ENCODE measurements around the gene TNRC6A. TPM values are rescaled to one million over a fixed set of nuclear protein-coding genes. Genes with fewer than 3 reads are reported as not detected.

Gene TNRC6A
- total and polyA plus RNA-seq, 2 of the 13 experiments (the other 11 are each of a cell fraction or from before 2014, with no cell fraction given), result 30.9 to 43.6 TPM

DNA sequence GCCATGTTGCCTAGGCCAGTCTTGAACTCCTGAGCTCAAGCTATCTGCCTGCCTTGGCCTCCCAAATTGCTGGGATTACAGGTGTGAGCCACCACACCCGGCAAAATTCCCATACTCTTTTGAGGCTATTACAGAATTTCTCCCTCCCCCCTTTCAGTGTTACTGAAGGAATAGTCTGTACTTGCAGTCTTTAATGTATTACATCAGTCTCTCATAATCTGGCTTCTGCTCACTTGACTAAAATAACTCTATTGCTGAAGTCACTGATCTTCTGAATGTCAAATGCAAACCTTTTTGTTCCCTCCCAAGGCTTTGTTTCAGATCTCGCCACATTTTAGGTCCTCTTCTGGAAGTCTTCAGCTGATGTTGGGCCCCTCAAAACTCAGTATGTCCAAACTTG, 51.8 kb downstream of the TNRC6A start:
- ChIA-PET CTCF (ENCODE audit: low intra/inter-chr PET ratio, low total read pairs) (no interaction called here), POLR2A (no interaction called here)
- FAIRE-seq (no peak), DNase-seq (ENCODE audit: low spot score) (no peak), ATAC-seq (no peak)
- no peaks in the 10 kb centered on the region for H3K9me3 ChIP-seq (ENCODE audit: low read length)
- H3K27me3 ChIP-seq (ENCODE audit: control insufficient read depth in 1 of 2, insufficient read depth in 2 of 2, low read length in 2 of 2), result no peaks in the 10 kb centered on the region
- peaks cover under 1% of the 10 kb centered on the region; the same call in 1 of the 2 replicates for H4K20me1 ChIP-seq (ENCODE audit: insufficient read depth, low read length)
- in situ Hi-C loops (cut with HindIII; ENCODE audit: extremely low pct_ligation_motif_present, low pct_unique_long_range_greater_than_20kb) (no loop called here), intact Hi-C loops (cut with micrococcal nuclease; ENCODE audit: unreplicated experiment) (no loop called here)
- no peak overlapping the region for H3K27ac ChIP-seq (ENCODE audit: extremely low read length, insufficient read depth, low read length)
- no peak overlapping the region for H3K9ac ChIP-seq (ENCODE audit: insufficient read depth, low read depth, low read length)
- no peak overlapping the region for H3K4me2 ChIP-seq (ENCODE audit: low read depth, low read length)
- TF ChIP-seq, protein P1, sequence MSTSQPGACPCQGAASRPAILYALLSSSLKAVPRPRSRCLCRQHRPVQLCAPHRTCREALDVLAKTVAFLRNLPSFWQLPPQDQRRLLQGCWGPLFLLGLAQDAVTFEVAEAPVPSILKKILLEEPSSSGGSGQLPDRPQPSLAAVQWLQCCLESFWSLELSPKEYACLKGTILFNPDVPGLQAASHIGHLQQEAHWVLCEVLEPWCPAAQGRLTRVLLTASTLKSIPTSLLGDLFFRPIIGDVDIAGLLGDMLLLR (CRISPR knock-in tag; IDR thresholded peaks at IDR 0.05), result no peak
- no peak for TF ChIP-seq GATAD2A (CRISPR knock-in tag; IDR thresholded peaks at IDR 0.05)
- no peak for TF ChIP-seq ZFY (CRISPR knock-in tag; IDR thresholded peaks at IDR 0.05)
- no peak for TF ChIP-seq ZNF20 (CRISPR knock-in tag; IDR thresholded peaks at IDR 0.05)
- TF ChIP-seq ZNF558 (CRISPR knock-in tag; IDR thresholded peaks at IDR 0.05; ENCODE audit: borderline replicate concordance), result no peak
- TF ChIP-seq ARNTL (CRISPR knock-in tag; IDR thresholded peaks at IDR 0.05), result no peak
- TF ChIP-seq, protein P2, sequence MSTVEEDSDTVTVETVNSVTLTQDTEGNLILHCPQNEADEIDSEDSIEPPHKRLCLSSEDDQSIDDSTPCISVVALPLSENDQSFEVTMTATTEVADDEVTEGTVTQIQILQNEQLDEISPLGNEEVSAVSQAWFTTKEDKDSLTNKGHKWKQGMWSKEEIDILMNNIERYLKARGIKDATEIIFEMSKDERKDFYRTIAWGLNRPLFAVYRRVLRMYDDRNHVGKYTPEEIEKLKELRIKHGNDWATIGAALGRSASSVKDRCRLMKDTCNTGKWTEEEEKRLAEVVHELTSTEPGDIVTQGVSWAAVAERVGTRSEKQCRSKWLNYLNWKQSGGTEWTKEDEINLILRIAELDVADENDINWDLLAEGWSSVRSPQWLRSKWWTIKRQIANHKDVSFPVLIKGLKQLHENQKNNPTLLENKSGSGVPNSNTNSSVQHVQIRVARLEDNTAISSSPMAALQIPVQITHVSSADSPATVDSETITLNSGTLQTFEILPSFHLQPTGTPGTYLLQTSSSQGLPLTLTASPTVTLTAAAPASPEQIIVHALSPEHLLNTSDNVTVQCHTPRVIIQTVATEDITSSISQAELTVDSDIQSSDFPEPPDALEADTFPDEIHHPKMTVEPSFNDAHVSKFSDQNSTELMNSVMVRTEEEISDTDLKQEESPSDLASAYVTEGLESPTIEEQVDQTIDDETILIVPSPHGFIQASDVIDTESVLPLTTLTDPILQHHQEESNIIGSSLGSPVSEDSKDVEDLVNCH (CRISPR knock-in tag; IDR thresholded peaks at IDR 0.05), result no peak
- no peak for TF ChIP-seq RFX3 (CRISPR knock-in tag; IDR thresholded peaks at IDR 0.05)
- no peak for TF ChIP-seq SUZ12 (IDR thresholded peaks at IDR 0.05; ENCODE audit: low read depth, low read length)
- no peak for TF ChIP-seq NFRKB (IDR thresholded peaks at IDR 0.05)
- no peak for TF ChIP-seq ZNF766 (CRISPR knock-in tag; IDR thresholded peaks at IDR 0.05; ENCODE audit: borderline replicate concordance)
- TF ChIP-seq ZSCAN31 (CRISPR knock-in tag; IDR thresholded peaks at IDR 0.05; ENCODE audit: low read depth), result no peak
- no peak for TF ChIP-seq ARHGAP35 (CRISPR knock-in tag; IDR thresholded peaks at IDR 0.05; ENCODE audit: borderline replicate concordance)
- TF ChIP-seq, protein P3, sequence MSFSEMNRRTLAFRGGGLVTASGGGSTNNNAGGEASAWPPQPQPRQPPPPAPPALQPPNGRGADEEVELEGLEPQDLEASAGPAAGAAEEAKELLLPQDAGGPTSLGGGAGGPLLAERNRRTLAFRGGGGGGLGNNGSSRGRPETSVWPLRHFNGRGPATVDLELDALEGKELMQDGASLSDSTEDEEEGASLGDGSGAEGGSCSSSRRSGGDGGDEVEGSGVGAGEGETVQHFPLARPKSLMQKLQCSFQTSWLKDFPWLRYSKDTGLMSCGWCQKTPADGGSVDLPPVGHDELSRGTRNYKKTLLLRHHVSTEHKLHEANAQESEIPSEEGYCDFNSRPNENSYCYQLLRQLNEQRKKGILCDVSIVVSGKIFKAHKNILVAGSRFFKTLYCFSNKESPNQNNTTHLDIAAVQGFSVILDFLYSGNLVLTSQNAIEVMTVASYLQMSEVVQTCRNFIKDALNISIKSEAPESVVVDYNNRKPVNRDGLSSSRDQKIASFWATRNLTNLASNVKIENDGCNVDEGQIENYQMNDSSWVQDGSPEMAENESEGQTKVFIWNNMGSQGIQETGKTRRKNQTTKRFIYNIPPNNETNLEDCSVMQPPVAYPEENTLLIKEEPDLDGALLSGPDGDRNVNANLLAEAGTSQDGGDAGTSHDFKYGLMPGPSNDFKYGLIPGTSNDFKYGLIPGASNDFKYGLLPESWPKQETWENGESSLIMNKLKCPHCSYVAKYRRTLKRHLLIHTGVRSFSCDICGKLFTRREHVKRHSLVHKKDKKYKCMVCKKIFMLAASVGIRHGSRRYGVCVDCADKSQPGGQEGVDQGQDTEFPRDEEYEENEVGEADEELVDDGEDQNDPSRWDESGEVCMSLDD (CRISPR knock-in tag; IDR thresholded peaks at IDR 0.05; ENCODE audit: borderline replicate concordance), result no peak
- TF ChIP-seq PAWR (CRISPR knock-in tag; IDR thresholded peaks at IDR 0.05; ENCODE audit: borderline replicate concordance), result no peak
- no peak for TF ChIP-seq ZNF546 (CRISPR knock-in tag; conservative IDR thresholded peaks at IDR 0.05)
- no peak for TF ChIP-seq REXO4 (CRISPR knock-in tag; IDR thresholded peaks at IDR 0.05; ENCODE audit: borderline replicate concordance)
- TF ChIP-seq, protein P4, sequence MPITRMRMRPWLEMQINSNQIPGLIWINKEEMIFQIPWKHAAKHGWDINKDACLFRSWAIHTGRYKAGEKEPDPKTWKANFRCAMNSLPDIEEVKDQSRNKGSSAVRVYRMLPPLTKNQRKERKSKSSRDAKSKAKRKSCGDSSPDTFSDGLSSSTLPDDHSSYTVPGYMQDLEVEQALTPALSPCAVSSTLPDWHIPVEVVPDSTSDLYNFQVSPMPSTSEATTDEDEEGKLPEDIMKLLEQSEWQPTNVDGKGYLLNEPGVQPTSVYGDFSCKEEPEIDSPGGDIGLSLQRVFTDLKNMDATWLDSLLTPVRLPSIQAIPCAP (CRISPR knock-in tag; IDR thresholded peaks at IDR 0.05; ENCODE audit: low read depth), result no peak
- H2AFZ ChIP-seq (ENCODE audit: low read length), result no peak overlapping the region
- H3K79me2 ChIP-seq (ENCODE audit: insufficient read depth, low read length), result peaks cover 5% of the 10 kb centered on the region
- peaks cover 31 to 69% of the 10 kb centered on the region in 2 experiments for H3K36me3 ChIP-seq (replicated peaks in 1 of 2; ENCODE audit: control insufficient read depth in 1 of 2, insufficient read depth in 2 of 2, low read length in 2 of 2)
- no TSS peak for BruUV-seq (replicated peaks)
- WGBS (ENCODE audit: low lambda C conversion rate), result 98% methylated on average over 2 of the region's 2 CpGs
- no peaks in the 10 kb centered on the region for H3K4me1 ChIP-seq (ENCODE audit: insufficient read depth, low read length)
- no peak overlapping the region for H3K4me3 ChIP-seq (replicated peaks in 1 of 3; ENCODE audit: insufficient read depth in 1 of 3, low read depth in 2 of 3, low read length in 3 of 3)
